Activated CD4-positive, alpha-beta T cell treated with anti-CD3 and anti-CD28 coated beads, Interleukin-2, amount 10 ng/mL, durations not matched to agents 7 days and 5 days (primary cell): ENCODE measurements around the gene PSME2. TPM values are rescaled to one million over a fixed set of nuclear protein-coding genes. Genes with fewer than 3 reads are reported as not detected.

Experiments used
- CTCF ChIA-PET: fragments of 350-600 bp; sonication (Branson Sonifier 250); formaldehyde crosslinking; loops from one replicate; lab custom pipeline; 2021; ENCODE audit warnings: antibody characterized with exemption; lab: Charles Lee
- POLR2A ChIA-PET: fragments of 350-600 bp; sonication (Branson Sonifier 250); formaldehyde crosslinking; loops from one replicate; lab custom pipeline; 2021; ENCODE audit warnings: antibody characterized with exemption; lab: Charles Lee
- DNase-seq: peaks from one replicate; pipeline ENCODE4 v3.0.0-alpha.2; 2020
- H3K27ac Mint-ChIP-seq: one replicate; pipeline ENCODE4 v1.8.0; 2021; ENCODE audit warnings: mild to moderate bottlenecking, moderate library complexity, mixed read lengths
- H3K27me3 Mint-ChIP-seq: one replicate; pipeline ENCODE4 v1.8.0; 2021; ENCODE audit warnings: mixed read lengths
- H3K36me3 Mint-ChIP-seq: one replicate; pipeline ENCODE4 v1.8.0; 2021; ENCODE audit warnings: low read depth, mixed read lengths
- H3K4me1 Mint-ChIP-seq: one replicate; pipeline ENCODE4 v1.8.0; 2021; ENCODE audit warnings: mixed read lengths
- H3K4me3 Mint-ChIP-seq: one replicate; pipeline ENCODE4 v1.8.0; 2021; ENCODE audit warnings: mild to moderate bottlenecking, moderate library complexity, mixed read lengths
- H3K9me3 Mint-ChIP-seq: one replicate; pipeline ENCODE4 v1.8.0; 2021; ENCODE audit warnings: mixed read lengths
- total RNA-seq, 2 experiments: library from RNA; stranded (reverse); gene quantifications; one replicate each; pipeline ENCODE4 v1.2.3, GENCODE V29; 2021

The PSME2 gene
- total RNA-seq, 2 experiments from 2014 or later: 644 to 698 TPM

DNA sequence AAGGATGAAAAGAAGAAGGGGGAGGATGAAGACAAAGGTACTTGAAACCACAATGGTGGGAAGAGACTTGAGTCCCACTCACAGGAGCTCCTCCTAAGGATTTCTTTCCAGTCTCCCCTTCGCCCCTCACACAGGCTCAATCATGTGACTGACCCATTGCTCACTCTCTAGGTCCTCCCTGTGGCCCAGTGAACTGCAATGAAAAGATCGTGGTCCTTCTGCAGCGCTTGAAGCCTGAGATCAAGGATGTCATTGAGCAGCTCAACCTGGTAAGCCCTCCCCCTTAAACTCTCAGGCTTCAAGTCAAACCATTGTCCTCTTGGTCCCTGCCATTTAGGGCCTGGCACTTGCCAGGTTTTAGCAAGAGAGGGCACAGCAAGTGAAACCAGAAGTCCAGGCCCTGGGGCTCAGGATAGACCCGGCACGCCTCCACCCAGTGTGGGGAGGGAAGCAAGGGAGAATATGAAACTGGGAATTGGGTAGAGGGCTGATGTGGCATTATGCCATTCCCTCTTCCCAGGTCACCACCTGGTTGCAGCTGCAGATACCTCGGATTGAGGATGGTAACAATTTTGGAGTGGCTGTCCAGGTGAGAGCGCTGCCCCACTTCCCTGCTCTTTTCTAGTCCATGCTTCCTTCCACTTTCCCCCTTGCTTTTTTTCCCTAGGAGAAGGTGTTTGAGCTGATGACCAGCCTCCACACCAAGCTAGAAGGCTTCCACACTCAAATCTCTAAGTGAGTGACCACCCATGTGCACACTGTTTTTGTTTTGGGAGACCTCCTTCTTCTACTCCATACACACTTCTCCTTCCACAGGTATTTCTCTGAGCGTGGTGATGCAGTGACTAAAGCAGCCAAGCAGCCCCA lies 8.6 kb downstream of the PSME2 start:
- H3K4me3 Mint-ChIP-seq: peak overlapping the region; percentile 94
- no peaks in the 10 kb centered on the region for H3K27me3 Mint-ChIP-seq
- ChIA-PET POLR2A (interaction anchor here (1.7 to 1.8 kb wide), 2 partner anchors 9 to 23 kb away, joined by 6 to 8 read pairs; partner anchors contain the start of genes IRF9, PSME2 and RNF31), CTCF (interaction anchor here (0.5 to 7.6 kb wide), 14 partner anchors 10 to 193 kb away, joined by 3 to 62 read pairs (median 4); partner anchors contain the start of genes DCAF11, IRF9, NRL and PSME2)
- peaks cover 47% of the 10 kb centered on the region for H3K36me3 Mint-ChIP-seq
- H3K9me3 Mint-ChIP-seq: no peaks in the 10 kb centered on the region
- H3K27ac Mint-ChIP-seq: peak overlapping the region; percentile 93
- peaks cover 50% of the 10 kb centered on the region for H3K4me1 Mint-ChIP-seq
- no peak for DNase-seq

DNA sequence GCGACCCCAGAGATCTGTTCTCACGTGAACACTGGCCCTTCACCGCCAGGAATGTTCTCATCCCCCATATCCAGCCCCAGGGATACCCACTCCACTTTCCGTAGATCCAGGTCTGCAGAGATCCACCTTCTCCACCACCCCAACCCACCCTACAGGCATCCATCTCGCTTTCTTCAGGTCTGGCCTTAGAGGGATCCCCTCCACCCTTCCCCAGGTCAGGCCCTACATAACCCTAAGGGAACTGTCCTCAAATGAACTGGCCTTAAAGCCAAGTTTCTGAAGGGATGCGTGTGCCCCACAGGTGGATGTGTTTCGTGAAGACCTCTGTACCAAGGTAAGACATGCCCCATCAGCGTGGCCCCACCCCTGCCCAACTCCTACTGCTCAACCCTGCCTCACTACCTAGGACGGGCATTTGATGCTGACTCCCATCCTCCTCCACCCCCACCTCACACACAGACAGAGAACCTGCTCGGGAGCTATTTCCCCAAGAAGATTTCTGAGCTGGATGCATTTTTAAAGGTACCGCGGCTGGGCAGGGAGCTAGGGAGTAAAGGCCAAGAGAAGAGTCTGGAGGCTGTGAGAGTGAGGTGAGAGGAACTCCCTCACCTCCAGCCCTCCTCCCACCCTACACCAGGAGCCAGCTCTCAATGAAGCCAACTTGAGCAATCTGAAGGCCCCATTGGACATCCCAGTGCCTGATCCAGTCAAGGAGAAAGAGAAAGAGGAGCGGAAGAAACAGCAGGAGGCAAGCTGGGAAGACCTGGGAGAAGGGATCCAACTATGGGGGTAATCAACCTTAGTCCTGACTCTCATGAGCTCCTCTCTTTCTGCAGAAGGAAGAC lies 9.5 kb downstream of the PSME2 start:
- no peaks in the 10 kb centered on the region for H3K27me3 Mint-ChIP-seq
- ChIA-PET CTCF (interaction anchor here (0.5 to 7.6 kb wide), 13 partner anchors 10 to 196 kb away, joined by 3 to 62 read pairs (median 5); partner anchors contain the start of genes DCAF11, IRF9, NRL and PSME2), POLR2A (interaction anchor here (0.7 to 1.8 kb wide), 5 partner anchors 10 to 45 kb away, joined by 3 to 8 read pairs (median 6); partner anchors contain the start of genes DCAF11, IRF9, NRL and PSME2)
- peak overlapping the region; percentile 94 for H3K4me3 Mint-ChIP-seq
- H3K4me1 Mint-ChIP-seq: peaks cover 53% of the 10 kb centered on the region
- peaks cover 43% of the 10 kb centered on the region for H3K36me3 Mint-ChIP-seq
- no peak for DNase-seq
- no peaks in the 10 kb centered on the region for H3K9me3 Mint-ChIP-seq
- H3K27ac Mint-ChIP-seq: peak overlapping the region; percentile 93

DNA sequence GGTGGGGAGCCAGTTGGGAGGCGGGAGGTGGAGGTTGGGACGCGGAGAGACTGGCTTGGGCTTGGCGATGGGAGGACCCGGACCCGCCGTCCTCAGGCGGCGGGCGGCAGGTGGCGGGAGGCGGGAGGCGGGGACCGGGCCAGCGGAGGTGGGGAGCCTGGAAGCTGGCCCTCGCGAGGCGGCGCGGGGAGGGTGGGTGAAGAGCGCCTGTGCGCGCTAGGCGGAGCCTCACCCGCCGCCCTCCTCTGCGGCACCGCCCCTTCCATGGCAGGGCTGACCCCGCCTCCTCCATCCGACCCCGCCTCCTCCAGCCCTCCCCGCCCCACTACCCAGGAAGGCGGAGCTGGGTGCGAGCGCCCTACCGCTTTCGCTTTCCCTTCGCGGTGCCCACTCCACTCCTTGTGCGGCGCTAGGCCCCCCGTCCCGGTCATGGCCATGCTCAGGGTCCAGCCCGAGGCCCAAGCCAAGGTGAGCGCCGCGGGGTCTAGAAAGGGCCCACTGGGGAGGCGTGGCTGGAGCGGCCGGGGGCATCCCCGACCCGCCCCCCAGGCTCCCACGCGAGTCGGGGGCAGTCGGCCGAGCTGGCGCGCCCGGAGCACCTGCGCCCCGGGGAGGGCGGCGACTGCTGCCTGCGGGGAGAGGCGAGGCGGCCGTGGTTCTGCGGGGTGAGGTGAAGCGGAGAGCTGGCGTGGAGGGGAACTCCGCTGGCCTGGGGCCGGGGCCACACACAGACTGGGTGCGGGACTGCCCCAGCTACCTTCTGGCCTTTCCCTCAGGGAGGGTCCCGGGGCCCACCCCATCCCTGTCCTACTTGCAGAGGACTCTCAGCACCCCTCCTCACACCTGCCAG lies 10.4 kb downstream of the PSME2 start, which contains the start of gene PSME1:
PSME1 (plus strand) TSS at position 361 of the 850 bp plus-strand sequence; CDS start at position 430, 69 bp downstream.
- Mint-ChIP-seq H3K27ac (peak within 1 kb of the TSS; percentile 93), H3K4me1 (peaks cover 56% of the 10 kb centered on the region), H3K36me3 (peaks cover 40% of the 10 kb centered on the region), H3K27me3 (no peaks in the 10 kb centered on the region), H3K9me3 (no peaks in the 10 kb centered on the region), H3K4me3 (peak within 1 kb of the TSS; percentile 94)
- ChIA-PET POLR2A (interaction anchor here (0.8 to 1.7 kb wide), 5 partner anchors 11 to 44 kb away, joined by 3 to 7 read pairs (median 5); partner anchors contain the start of genes DCAF11, IRF9, NRL and PSME2), CTCF (interaction anchor here (0.7 to 7.6 kb wide), 12 partner anchors 10 to 296 kb away, joined by 3 to 62 read pairs (median 3); partner anchors contain the start of genes DCAF11, IRF9, NRL and PSME2)
- peak; percentile 93 for DNase-seq

DNA sequence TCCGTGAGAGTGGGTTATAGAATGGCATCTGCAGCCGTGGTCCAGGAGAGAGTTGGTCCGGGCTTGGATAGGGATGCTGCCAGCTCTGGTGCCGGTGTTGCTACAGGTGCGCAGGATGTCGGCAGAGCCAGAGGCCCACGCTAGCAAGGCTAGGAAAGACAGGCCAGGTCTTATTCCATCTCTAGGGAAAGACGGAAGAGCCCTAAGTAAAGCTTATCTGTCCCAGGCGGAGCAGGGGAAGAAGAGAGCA lies 10.9 kb downstream of the PSME2 start:
- CTCF ChIA-PET: interaction anchor here (0.7 to 7.6 kb wide), 10 partner anchors 10 to 296 kb away, joined by 3 to 62 read pairs (median 3); partner anchors contain the start of genes DCAF11, IRF9, NRL and PSME2
- POLR2A ChIA-PET: interaction anchor here (0.8 to 1.2 kb wide), 4 partner anchors 11 to 43 kb away, joined by 3 to 7 read pairs (median 4); partner anchors contain the start of genes DCAF11, NRL, PSME2 and RNF31
- DNase-seq: no peak
- Mint-ChIP-seq H3K27me3 (no peaks in the 10 kb centered on the region), H3K4me1 (peaks cover 58% of the 10 kb centered on the region), H3K36me3 (peaks cover 37% of the 10 kb centered on the region), H3K4me3 (peak overlapping the region; percentile 84), H3K27ac (peak overlapping the region; percentile 91), H3K9me3 (no peaks in the 10 kb centered on the region)

DNA sequence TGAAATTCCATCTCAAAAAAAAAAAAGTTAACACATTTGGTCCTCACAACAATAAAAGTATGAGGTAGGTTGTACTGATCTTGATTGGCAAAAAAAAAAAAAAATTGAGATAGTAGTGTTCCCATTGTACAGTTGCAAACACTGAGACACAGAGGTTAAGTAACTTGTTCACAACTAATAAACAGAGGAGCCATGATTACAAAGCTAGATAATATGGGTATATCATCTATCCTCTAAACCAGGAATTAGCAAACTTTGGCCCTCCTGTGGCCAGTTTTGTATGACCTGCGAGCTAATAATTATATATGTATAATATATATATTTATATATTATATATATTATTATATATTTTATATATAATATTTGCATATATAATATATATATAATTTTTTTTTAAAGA lies 12.7 kb downstream of the PSME2 start:
- H3K9me3 Mint-ChIP-seq: no peaks in the 10 kb centered on the region
- no peak for DNase-seq
- H3K36me3 Mint-ChIP-seq: peaks cover 21% of the 10 kb centered on the region
- ChIA-PET CTCF (interaction anchor here (0.6 to 2.4 kb wide), 7 partner anchors 15 to 772 kb away, joined by 3 to 7 read pairs (median 3); partner anchors contain the start of genes DCAF11, IPO4 and NRL), POLR2A (interaction anchor here (0.7 kb wide), 1 partner anchor 578 kb away, joined by 8 read pairs; the partner anchor contains the start of gene THTPA)
- peaks cover 46% of the 10 kb centered on the region for H3K4me1 Mint-ChIP-seq
- no peaks in the 10 kb centered on the region for H3K27me3 Mint-ChIP-seq
- H3K27ac Mint-ChIP-seq: no peak overlapping the region
- H3K4me3 Mint-ChIP-seq: no peak overlapping the region

DNA sequence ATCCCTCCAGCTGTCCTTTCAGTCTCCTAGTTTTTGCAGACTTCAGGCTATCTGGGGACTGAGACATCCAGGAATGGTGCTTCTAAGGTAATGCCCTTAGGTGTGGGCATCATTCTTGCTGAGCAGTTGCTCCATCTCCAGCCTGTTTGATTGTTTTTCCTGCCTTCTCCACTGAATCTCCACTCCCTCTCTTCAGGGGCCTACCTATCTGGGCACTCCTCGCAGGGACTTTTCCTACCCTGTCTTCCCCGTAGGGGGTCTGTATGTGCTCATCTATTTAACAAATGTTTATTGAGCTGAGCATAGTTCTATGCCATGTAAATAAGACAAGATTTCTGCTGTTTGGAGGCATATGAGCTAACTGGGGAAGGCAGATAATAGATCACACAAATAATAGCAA lies 13.4 kb downstream of the PSME2 start:
- CTCF ChIA-PET: interaction anchor here (0.7 to 2.4 kb wide), 3 partner anchors 8 to 25 kb away, joined by 3 to 7 read pairs (median 3); partner anchors contain the start of genes DCAF11, EMC9 and NRL
- Mint-ChIP-seq H3K27me3 (no peaks in the 10 kb centered on the region), H3K27ac (peak overlapping the region; percentile 85), H3K36me3 (peaks cover 13% of the 10 kb centered on the region), H3K4me3 (no peak overlapping the region), H3K9me3 (no peaks in the 10 kb centered on the region), H3K4me1 (peaks cover 39% of the 10 kb centered on the region)
- DNase-seq: no peak
- POLR2A ChIA-PET: interaction anchor here (0.7 kb wide), 1 partner anchor 577 kb away, joined by 8 read pairs; the partner anchor contains the start of gene THTPA

DNA sequence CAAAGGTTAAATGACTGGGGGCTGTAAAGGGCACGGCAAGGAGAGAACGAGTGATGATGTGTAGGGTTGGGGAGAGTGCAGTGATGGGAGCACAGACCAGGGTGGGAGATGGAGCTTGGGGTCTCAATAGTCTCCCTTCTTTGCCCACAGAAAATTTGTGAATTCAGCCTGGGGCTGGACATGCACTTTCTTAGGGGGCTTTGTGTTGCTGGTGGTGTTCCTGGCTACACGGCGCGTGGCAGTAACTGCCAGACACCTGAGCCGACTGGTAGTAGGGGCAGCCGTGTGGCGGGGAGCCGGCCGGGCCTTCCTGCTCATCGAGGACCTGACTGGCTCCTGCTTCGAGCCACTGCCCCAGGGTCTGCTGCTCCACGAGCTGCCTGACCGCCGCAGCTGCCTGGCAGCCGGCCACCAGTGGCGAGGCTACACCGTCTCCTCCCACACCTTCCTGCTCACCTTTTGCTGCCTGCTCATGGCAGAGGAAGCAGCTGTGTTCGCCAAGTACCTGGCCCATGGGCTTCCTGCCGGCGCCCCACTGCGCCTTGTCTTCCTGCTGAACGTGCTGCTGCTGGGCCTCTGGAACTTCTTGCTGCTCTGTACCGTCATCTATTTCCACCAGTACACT lies 14.2 kb downstream of the PSME2 start:
- Mint-ChIP-seq H3K27ac (peak overlapping the region; percentile 85), H3K9me3 (no peaks in the 10 kb centered on the region), H3K27me3 (no peaks in the 10 kb centered on the region), H3K4me3 (no peak overlapping the region), H3K4me1 (peaks cover 34% of the 10 kb centered on the region), H3K36me3 (peaks cover 8% of the 10 kb centered on the region)
- no peak for DNase-seq
- POLR2A ChIA-PET: no interaction called here
- CTCF ChIA-PET: interaction anchor here (0.8 to 2.4 kb wide), 6 partner anchors 9 to 42 kb away, joined by 3 to 7 read pairs (median 4); partner anchors contain the start of genes DCAF11, EMC9, IRF9 and NRL

DNA sequence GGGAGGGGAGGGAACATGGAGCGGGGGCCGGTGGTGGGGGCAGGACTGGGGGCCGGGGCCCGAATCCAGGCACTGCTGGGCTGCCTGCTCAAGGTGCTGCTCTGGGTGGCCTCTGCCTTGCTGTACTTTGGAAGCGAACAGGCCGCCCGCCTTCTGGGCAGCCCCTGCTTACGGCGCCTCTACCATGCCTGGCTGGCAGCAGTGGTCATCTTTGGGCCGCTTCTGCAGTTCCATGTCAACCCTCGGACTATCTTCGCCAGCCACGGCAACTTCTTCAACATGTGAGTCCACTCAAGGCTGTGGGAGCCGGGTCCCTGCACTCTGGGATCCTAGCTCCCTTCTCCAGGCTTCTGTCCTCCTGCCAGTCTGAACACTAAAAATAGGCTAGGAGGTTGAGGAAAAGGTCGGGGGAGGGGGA lies 14.9 kb downstream of the PSME2 start:
- no peak for DNase-seq
- no peaks in the 10 kb centered on the region for H3K27me3 Mint-ChIP-seq
- peaks cover 29% of the 10 kb centered on the region for H3K4me1 Mint-ChIP-seq
- H3K27ac Mint-ChIP-seq: peak overlapping the region; percentile 50
- peaks cover 2% of the 10 kb centered on the region for H3K36me3 Mint-ChIP-seq
- CTCF ChIA-PET: interaction anchor here (0.8 to 1.2 kb wide), 4 partner anchors 15 to 41 kb away, joined by 3 to 4 read pairs (median 4); partner anchors contain the start of gene IRF9
- H3K4me3 Mint-ChIP-seq: no peak overlapping the region
- POLR2A ChIA-PET: no interaction called here
- no peaks in the 10 kb centered on the region for H3K9me3 Mint-ChIP-seq

DNA sequence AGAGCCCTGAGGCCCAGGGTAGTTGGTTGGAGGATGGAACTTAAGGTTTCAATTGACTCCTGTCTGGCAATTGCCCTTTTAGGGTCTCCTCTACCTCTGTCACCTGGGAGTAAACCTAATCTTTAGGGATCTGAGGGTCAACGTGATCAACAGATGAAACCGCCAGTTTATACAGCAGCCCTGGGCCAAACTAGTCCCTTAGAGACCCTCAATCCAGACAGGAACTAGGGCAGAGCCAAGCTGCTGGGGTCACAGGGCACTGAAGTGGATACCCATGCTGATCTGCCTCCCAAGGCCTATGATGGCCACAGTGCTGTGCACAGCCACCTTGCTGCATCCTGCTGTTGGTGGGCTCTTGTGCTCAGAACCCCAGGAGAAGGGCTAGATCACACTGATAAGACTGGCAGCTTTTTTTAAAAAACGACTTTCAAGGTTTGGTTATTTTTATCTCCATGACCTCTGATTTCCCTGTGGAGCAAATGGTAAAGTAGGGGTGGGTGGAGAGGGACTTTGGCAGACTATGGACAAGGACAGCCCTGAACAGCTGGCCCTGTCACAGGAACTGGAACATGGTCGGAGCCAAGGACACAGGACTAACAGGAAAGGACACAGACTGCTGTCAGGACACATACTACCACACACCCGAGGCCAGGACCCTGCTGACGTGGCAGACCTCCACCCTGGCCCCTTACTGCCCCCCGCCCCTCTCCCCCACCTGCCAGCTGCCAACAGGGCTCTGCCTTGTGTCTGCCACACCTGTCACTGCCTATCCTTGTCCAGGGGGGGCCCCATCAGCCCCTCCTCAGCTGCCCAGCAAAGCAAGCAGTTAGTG lies 15.5 kb downstream of the PSME2 start:
- ChIA-PET POLR2A (no interaction called here), CTCF (interaction anchor here (0.7 kb wide), 1 partner anchor 21 kb away, joined by 3 read pairs; no protein-coding TSS in a partner anchor)
- H3K9me3 Mint-ChIP-seq: no peaks in the 10 kb centered on the region
- no peaks in the 10 kb centered on the region for H3K27me3 Mint-ChIP-seq
- no peak overlapping the region for H3K4me3 Mint-ChIP-seq
- no peak overlapping the region for H3K27ac Mint-ChIP-seq
- H3K36me3 Mint-ChIP-seq: no peaks in the 10 kb centered on the region
- peaks cover 29% of the 10 kb centered on the region for H3K4me1 Mint-ChIP-seq
- no peak for DNase-seq

DNA sequence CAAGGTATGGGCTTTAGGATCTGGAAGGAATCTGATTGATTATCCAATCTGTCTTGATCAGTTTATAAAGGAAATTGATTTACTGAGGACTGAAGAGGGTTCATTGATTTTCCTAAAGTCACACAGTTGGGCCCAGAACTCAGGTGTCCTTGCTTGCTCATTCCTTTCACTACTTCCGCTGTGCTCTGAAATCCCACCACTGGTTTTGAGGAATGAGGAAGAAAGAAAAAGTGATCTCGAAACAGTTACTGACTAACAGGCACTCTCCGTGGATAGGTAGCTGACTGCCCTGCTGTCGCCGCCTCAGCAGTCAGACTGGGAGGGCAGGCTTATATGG lies 16.1 kb downstream of the PSME2 start, which contains the start of gene FITM1:
FITM1 (plus strand) TSS at position 280 of the 337 bp plus-strand sequence. CDS start 905 bp downstream, outside the sequence.
- no peak within 1 kb of the TSS for H3K27ac Mint-ChIP-seq
- POLR2A ChIA-PET: no interaction called here
- H3K4me1 Mint-ChIP-seq: peaks cover 27% of the 10 kb centered on the region
- H3K36me3 Mint-ChIP-seq: no peaks in the 10 kb centered on the region
- no peak for DNase-seq
- H3K9me3 Mint-ChIP-seq: no peaks in the 10 kb centered on the region
- no peaks in the 10 kb centered on the region for H3K27me3 Mint-ChIP-seq
- CTCF ChIA-PET: interaction anchor here (0.7 to 1.2 kb wide), 2 partner anchors 16 to 20 kb away, joined by 3 read pairs; partner anchors contain the start of gene PSME2
- H3K4me3 Mint-ChIP-seq: no peak within 1 kb of the TSS
